K562 (cell line): Measurements from ENCODE around the gene LRRC38.

Experiments used
- CREB1 ChIP-seq, 2 experiments: sonication (generic) in 1 of 2; formaldehyde crosslinking in 1 of 2; IDR thresholded peaks; 2 replicates each; pipeline versions ENCODE4 v1.6.1 to v1.8.0; 2012 to 2022; ENCODE audit warnings: inconsistent platforms in 1 of 2, mild to moderate bottlenecking in 1 of 2, missing genetic modification reagents in 1 of 2, moderate library complexity in 1 of 2
- TRIM28 ChIP-seq: fragments of 450-650 bp; IDR thresholded peaks from 2 replicates; pipeline ENCODE4 v1.6.1; 2017

DNA sequence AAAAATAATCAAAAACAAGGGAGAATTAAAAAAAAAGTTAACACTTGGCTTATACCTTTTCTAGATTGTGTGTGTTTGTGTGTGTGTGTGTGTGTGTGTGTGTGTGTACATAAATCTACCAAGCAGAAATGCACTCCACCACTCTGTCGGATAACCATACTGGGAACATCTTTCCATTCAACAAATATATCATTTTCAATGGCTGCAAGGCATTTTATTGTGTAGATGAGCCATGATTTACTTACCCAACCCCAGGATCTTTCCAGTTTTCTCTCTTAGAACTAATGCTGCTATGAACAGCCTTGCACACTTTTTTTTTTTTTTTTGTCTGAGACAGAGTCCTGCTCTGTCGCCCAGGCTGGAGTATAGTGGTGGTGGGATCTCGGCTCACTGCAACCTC, 25.8 kb downstream of the LRRC38 start:
- TF ChIP-seq TRIM28 (no peak), CREB1 (IDR thresholded peaks at IDR 0.05) (no peak), CREB1 (CRISPR knock-in tag; IDR thresholded peaks at IDR 0.05) (no peak)
